ENCODE data around the gene RAB3B. TPM values are rescaled to one million over a fixed set of nuclear protein-coding genes. Genes with fewer than 3 reads are reported as not detected.

The RAB3B gene, protein sequence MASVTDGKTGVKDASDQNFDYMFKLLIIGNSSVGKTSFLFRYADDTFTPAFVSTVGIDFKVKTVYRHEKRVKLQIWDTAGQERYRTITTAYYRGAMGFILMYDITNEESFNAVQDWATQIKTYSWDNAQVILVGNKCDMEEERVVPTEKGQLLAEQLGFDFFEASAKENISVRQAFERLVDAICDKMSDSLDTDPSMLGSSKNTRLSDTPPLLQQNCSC
- 4.7 and 6.7 TPM in 2 replicates for total RNA-seq

GRCh38 chr1:51990478-51990965, at the start of gene RAB3B:
Gene RAB3B (minus strand): TSS chr1:51990700. CDS start chr1:51977117, 13,583 bp downstream.

GRCh38 chr1:52033190-52034049, 42.9 kb upstream of the RAB3B start, which contains the start of gene KTI12:
Gene KTI12 (minus strand): TSS chr1:52033810. CDS start chr1:52033761, 49 bp downstream.

DNA sequence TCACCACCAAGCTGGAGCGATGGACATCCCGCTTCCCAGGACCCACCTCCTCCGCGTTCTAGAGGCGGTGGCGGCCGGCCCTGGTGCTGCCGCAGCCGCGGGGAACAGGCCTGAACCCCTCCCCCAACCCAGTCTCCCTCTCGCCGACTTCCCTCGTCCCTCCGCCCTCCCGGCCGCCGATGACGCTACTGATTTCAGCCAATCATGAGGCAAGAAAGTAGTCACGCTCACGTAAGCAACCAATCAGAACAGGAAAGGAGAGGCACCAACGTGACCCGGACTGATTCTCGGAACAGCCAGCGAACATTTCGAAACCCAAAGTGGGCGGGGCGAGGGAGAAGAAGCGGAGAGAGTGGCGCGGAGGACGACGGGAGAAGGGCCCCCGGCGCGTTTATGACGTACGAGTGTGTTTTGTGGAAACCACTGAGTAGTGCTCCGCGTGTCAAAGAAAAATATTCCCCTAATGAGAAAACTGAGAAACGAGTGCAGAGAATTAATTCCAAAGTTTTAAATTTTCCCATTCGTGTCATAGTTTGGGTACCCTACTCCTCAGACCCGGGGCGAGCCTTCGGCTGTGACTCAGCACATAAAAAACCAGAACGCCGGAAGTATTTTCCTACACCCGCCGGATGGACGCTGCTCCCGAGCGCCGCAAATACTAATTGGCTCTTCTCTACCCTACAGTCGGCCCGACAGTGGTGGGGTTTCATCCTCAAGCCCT, 111.7 kb downstream of the RAB3B start, which contains the start of gene NRDC:
TSS of gene NRDC (minus strand) at position 112 of the 721 bp plus-strand sequence. CDS start 112 bp downstream, outside the sequence.

Other genes with a start within 250 kb of the RAB3B start
- 58.6 and 73.7 TPM in 2 replicates for gene NRDC, start 112.0 kb downstream of the RAB3B start, total RNA-seq
- 9.3 and 10.9 TPM in 2 replicates for gene KTI12, start 43.1 kb upstream of the RAB3B start, total RNA-seq
- gene TXNDC12, start 64.5 kb upstream of the RAB3B start, total RNA-seq = 39.0 and 48.9 TPM in 2 replicates
- 29.4 and 38.6 TPM in 2 replicates for gene BTF3L4, start 65.6 kb upstream of the RAB3B start, total RNA-seq
- 11.4 and 16.7 TPM in 2 replicates for gene ZFYVE9, start 151.4 kb upstream of the RAB3B start, total RNA-seq